IMR-90 (cell line): ENCODE results near the gene B3GNT5. TPM values are rescaled to one million over a fixed set of nuclear protein-coding genes. Genes with fewer than 3 reads are reported as not detected.

ENCODE experiments used
- ATAC-seq: fragments of 200-7000 bp; cut with Tn5 transposase; 2 replicates; pipeline ENCODE4 v1.9.1; 2020; ENCODE audit warnings: low read depth, mild to moderate bottlenecking, moderate library complexity
- BruUV-seq: library from RNA; stranded (reverse); fragments of 400-500 nt; replicated peaks from 2 replicates; lab custom pipeline; 2021; lab: Mats Ljungman, UMichigan
- CTCF ChIA-PET: fragments of 300-600 bp; formaldehyde crosslinking; extraction: SDS; loops from one replicate; lab custom pipeline; 2021; ENCODE audit warnings: antibody characterized with exemption; lab: Yijun Ruan, JAX
- POLR2A ChIA-PET: fragments of 300-600 bp; sonication (Branson Sonifier 250); formaldehyde crosslinking; loops from one replicate; lab custom pipeline; 2022; ENCODE audit warnings: antibody characterized with exemption; ENCODE audit not compliant: unreplicated experiment; lab: Charles Lee
- DNase-seq: peaks from one replicate; pipeline ENCODE4 v3.0.0; 2013
- H2AFZ ChIP-seq: replicated peaks from 2 replicates; pipeline ENCODE3; 2013; ENCODE audit warnings: low read length, mild to moderate bottlenecking; ENCODE audit not compliant: poor library complexity
- H2AK5ac ChIP-seq: 2 replicates; pipeline ENCODE4 v1.6.1; 2013; ENCODE audit warnings: low read depth, low read length, inconsistent platforms
- H2AK9ac ChIP-seq: replicated peaks from 2 replicates; pipeline ENCODE3; 2013; ENCODE audit warnings: mild to moderate bottlenecking, low read depth, low read length, moderate library complexity; ENCODE audit not compliant: poor library complexity
- H2BK120ac ChIP-seq: 2 replicates; pipeline ENCODE4 v1.6.1; 2013; ENCODE audit warnings: low read depth, low read length, inconsistent platforms
- H2BK15ac ChIP-seq: 3 replicates; pipeline ENCODE4 v1.6.1; 2013; ENCODE audit warnings: low read depth, low read length, inconsistent platforms
- H2BK20ac ChIP-seq: 2 replicates; pipeline ENCODE4 v1.6.1; 2013; ENCODE audit warnings: low read depth, mild to moderate bottlenecking, inconsistent platforms, low read length, moderate library complexity
- H2BK5ac ChIP-seq: 2 replicates; pipeline ENCODE4 v1.6.1; 2013; ENCODE audit warnings: mild to moderate bottlenecking, low read depth, low read length, inconsistent platforms; ENCODE audit not compliant: poor library complexity, severe bottlenecking
- H3K14ac ChIP-seq: replicated peaks from 2 replicates; pipeline ENCODE4 v1.6.1; 2013; ENCODE audit warnings: low read depth, low read length, inconsistent platforms
- H3K18ac ChIP-seq: 2 replicates; pipeline ENCODE4 v1.6.1; 2013; ENCODE audit warnings: low read depth, low read length, control low read depth
- H3K23ac ChIP-seq: 2 replicates; pipeline ENCODE4 v1.6.1; 2013; ENCODE audit warnings: low read depth, low read length, inconsistent platforms
- H3K27ac ChIP-seq: 2 replicates; pipeline ENCODE4 v1.5.1; 2013; ENCODE audit warnings: mild to moderate bottlenecking, control low read depth, low read length; ENCODE audit not compliant: insufficient read depth
- H3K27me3 ChIP-seq: 2 replicates; pipeline ENCODE4 v1.6.1; 2013; ENCODE audit warnings: low read length; ENCODE audit not compliant: control insufficient read depth, insufficient read depth
- H3K36me3 ChIP-seq: 2 replicates; pipeline ENCODE4 v1.6.1; 2013; ENCODE audit warnings: low read length, mixed read lengths; ENCODE audit not compliant: control insufficient read depth, insufficient read depth
- H3K4ac ChIP-seq: 2 replicates; pipeline ENCODE4 v1.6.1; 2013; ENCODE audit warnings: low read depth, low read length, inconsistent platforms
- H3K4me1 ChIP-seq: 2 replicates; pipeline ENCODE4 v1.6.1; 2013; ENCODE audit warnings: low read length, mixed read lengths; ENCODE audit not compliant: control insufficient read depth, insufficient read depth
- H3K4me2 ChIP-seq: 2 replicates; pipeline ENCODE4 v1.6.1; 2013; ENCODE audit warnings: low read depth, mild to moderate bottlenecking, control low read depth, low read length, moderate library complexity
- H3K4me3 ChIP-seq: 2 replicates; pipeline ENCODE4 v1.5.1; 2013; ENCODE audit warnings: low read depth, mild to moderate bottlenecking, control low read depth, low read length, moderate library complexity; ENCODE audit not compliant: insufficient read depth
- H3K56ac ChIP-seq: 2 replicates; pipeline ENCODE4 v1.6.1; 2013; ENCODE audit warnings: low read length, inconsistent platforms; ENCODE audit not compliant: insufficient read depth; ENCODE audit errors: extremely low read depth
- H3K79me1 ChIP-seq, 2 experiments: 2 replicates each; pipeline ENCODE4 v1.6.1; 2013; ENCODE audit warnings: low read length in 2 of 2, inconsistent platforms in 1 of 2, low read depth in 1 of 2
- H3K9ac ChIP-seq: 2 replicates; pipeline ENCODE4 v1.6.1; 2013; ENCODE audit warnings: low read depth, low read length, control low read depth
- H3K9me1 ChIP-seq: 2 replicates; pipeline ENCODE4 v1.6.1; 2013; ENCODE audit warnings: low read length, inconsistent platforms; ENCODE audit not compliant: insufficient read depth
- H3K9me3 ChIP-seq: 2 replicates; pipeline ENCODE4 v1.6.1; 2013; ENCODE audit warnings: low read length; ENCODE audit not compliant: control insufficient read depth, insufficient read depth
- H4K20me1 ChIP-seq: 2 replicates; pipeline ENCODE4 v1.6.1; 2013; ENCODE audit warnings: low read length, inconsistent platforms; ENCODE audit not compliant: insufficient read depth
- H4K5ac ChIP-seq: 2 replicates; pipeline ENCODE4 v1.6.1; 2013; ENCODE audit warnings: mild to moderate bottlenecking, low read depth, low read length, control low read depth
- H4K8ac ChIP-seq, 2 experiments: 2 replicates each; pipeline ENCODE4 v1.6.1; 2013; ENCODE audit warnings: low read depth in 2 of 2, low read length in 2 of 2, control low read depth in 1 of 2, inconsistent platforms in 1 of 2
- H4K91ac ChIP-seq: 2 replicates; pipeline ENCODE4 v1.6.1; 2013; ENCODE audit warnings: low read depth, low read length, inconsistent platforms; ENCODE audit not compliant: insufficient read depth
- MXI1 ChIP-seq: IDR thresholded peaks from 2 replicates; pipeline ENCODE4 v1.6.1; 2012; ENCODE audit warnings: low read depth, mild to moderate bottlenecking, low read length, moderate library complexity, borderline replicate concordance
- RAD21 ChIP-seq: IDR thresholded peaks from 2 replicates; pipeline ENCODE4 v1.6.1; 2012; ENCODE audit warnings: low read length, improper control_type of control experiment
- WGBS, 2 experiments: methylation state at CpG; one replicate each; pipeline versions ENCODE4 v1.1.5 to v1.1.7; 2013; ENCODE audit warnings: missing lambda C conversion rate in 2 of 2; ENCODE audit not compliant: insufficient read length in 1 of 2; ENCODE audit errors: extremely low coverage in 2 of 2; 5-methylcytosine and 5-hydroxymethylcytosine counted together
- dilution Hi-C: fragments of 300-500 bp; cut with HindIII; formaldehyde crosslinking; loops from one replicate; pipeline ENCODE4 v1.14.3; 2018; ENCODE audit warnings: low sequenced_read_pairs; ENCODE audit not compliant: unreplicated experiment
- in situ Hi-C: fragments of 300-500 bp; cut with MboI; formaldehyde crosslinking; loops from 3 replicates; pipeline ENCODE4 v1.14.3; 2019; ENCODE audit warnings: low sequenced_read_pairs, inconsistent platforms, mixed read lengths
- intact Hi-C: fragments of 100-400 bp; cut with micrococcal nuclease; formaldehyde crosslinking; loops from 2 replicates; pipeline ENCODE4 v1.10.0; 2022
- polyA plus RNA-seq, 3 experiments: library from polyadenylated mRNA; depleted of rRNA; stranded (reverse); fragments of >200 nt; gene quantifications; 2 replicates each; pipeline ENCODE4 v1.2.3, GENCODE V29; 2012; ENCODE audit warnings: low replicate concordance in 1 of 3
- total RNA-seq: library from RNA; depleted of rRNA; stranded (reverse); fragments of >200 nt; gene quantifications from 2 replicates; pipeline ENCODE4 v1.2.3, GENCODE V29; 2012
- TF ChIP-seq, protein P1 (sequence below): conservative IDR thresholded peaks from 2 replicates; pipeline ENCODE4 v1.5.1; 2012; ENCODE audit warnings: mild to moderate bottlenecking, low read depth, low read length, improper control_type of control experiment
- TF ChIP-seq, protein P2 (sequence below): fragments of 150-350 bp; IDR thresholded peaks from 2 replicates; pipeline ENCODE4 v1.6.1; 2016; ENCODE audit warnings: low read depth, mild to moderate bottlenecking, low read length, moderate library complexity, borderline replicate concordance

The B3GNT5 gene
- total and polyA plus RNA-seq, 2 of the 4 experiments (the other 2 are of a cell fraction), result 1.6 to 3.4 TPM

DNA sequence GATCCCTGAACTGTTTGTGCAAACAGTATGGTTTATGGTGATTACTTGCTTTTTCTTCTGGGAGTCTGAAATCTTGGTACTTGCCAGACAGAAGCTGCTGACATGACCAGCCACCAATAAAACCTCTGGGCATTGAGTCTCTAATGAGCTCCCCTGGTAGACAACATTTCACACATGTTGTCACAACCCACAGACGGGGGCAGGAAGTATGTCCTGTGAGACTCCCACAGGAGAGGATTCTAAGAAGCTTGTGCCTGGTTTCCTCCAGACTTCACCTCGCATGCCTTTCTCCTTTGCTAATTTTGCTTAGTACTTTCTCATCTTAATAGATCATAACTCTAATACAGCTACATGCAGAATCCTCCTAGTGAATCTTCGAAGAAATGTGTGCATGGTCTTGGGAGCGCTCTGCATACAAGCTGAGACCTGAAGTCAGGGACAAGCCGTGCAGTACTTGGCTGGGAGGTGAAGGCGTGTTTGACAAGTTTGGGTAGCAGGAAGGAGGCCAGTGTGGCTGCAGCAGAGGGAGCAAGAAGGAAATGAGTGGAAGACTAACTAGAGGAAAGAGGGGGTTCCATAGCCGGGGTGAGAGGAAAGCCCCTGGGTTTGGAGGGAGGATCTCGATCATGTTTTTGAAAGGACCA is 49.0 kb downstream of the B3GNT5 start:
- dilution Hi-C loops, result no loop called here
- in situ Hi-C loops, result no loop called here
- Histone ChIP-seq H2AK5ac (no peak overlapping the region), H3K23ac (no peak overlapping the region), H2BK5ac (no peak overlapping the region), H3K18ac (peak overlapping the region; percentile 10; the same call in 1 of the 2 replicates), H3K79me1 (no peaks in the 10 kb centered on the region), H3K27me3 (peaks cover 9% of the 10 kb centered on the region; the same call in 1 of the 2 replicates), H2AFZ (no peak overlapping the region), H3K4ac (no peak overlapping the region), H3K14ac (no peak overlapping the region), H3K36me3 (no peaks in the 10 kb centered on the region), H3K9ac (no peak overlapping the region), H2AK9ac (no peak overlapping the region), H3K4me2 (no peak overlapping the region), H3K56ac (no peak overlapping the region), H2BK20ac (no peak overlapping the region; the same call in 1 of the 2 replicates), H3K9me1 (no peaks in the 10 kb centered on the region), H2BK120ac (no peak overlapping the region), H3K27ac (no peak overlapping the region), H4K20me1 (no peaks in the 10 kb centered on the region), H3K4me3 (no peak overlapping the region), H2BK15ac (no peak overlapping the region), H3K4me1 (peaks cover 12% of the 10 kb centered on the region), H3K9me3 (no peaks in the 10 kb centered on the region), H4K5ac (no peak overlapping the region), H4K91ac (no peak overlapping the region), H4K8ac (no peak overlapping the region)
- DNase-seq (peak; percentile 16), ATAC-seq (no peak)
- CTCF ChIA-PET, result no interaction called here
- POLR2A ChIA-PET, result interaction anchor here (0.5 kb wide), 1 partner anchor 42 kb away, joined by 4 read pairs; no protein-coding TSS in a partner anchor
- intact Hi-C loops, result no loop called here
- BruUV-seq, result no TSS peak
- TF ChIP-seq MXI1 (no peak), RAD21 (no peak)
- TF ChIP-seq, protein P1, sequence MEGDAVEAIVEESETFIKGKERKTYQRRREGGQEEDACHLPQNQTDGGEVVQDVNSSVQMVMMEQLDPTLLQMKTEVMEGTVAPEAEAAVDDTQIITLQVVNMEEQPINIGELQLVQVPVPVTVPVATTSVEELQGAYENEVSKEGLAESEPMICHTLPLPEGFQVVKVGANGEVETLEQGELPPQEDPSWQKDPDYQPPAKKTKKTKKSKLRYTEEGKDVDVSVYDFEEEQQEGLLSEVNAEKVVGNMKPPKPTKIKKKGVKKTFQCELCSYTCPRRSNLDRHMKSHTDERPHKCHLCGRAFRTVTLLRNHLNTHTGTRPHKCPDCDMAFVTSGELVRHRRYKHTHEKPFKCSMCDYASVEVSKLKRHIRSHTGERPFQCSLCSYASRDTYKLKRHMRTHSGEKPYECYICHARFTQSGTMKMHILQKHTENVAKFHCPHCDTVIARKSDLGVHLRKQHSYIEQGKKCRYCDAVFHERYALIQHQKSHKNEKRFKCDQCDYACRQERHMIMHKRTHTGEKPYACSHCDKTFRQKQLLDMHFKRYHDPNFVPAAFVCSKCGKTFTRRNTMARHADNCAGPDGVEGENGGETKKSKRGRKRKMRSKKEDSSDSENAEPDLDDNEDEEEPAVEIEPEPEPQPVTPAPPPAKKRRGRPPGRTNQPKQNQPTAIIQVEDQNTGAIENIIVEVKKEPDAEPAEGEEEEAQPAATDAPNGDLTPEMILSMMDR, result no peak
- TF ChIP-seq, protein P2, sequence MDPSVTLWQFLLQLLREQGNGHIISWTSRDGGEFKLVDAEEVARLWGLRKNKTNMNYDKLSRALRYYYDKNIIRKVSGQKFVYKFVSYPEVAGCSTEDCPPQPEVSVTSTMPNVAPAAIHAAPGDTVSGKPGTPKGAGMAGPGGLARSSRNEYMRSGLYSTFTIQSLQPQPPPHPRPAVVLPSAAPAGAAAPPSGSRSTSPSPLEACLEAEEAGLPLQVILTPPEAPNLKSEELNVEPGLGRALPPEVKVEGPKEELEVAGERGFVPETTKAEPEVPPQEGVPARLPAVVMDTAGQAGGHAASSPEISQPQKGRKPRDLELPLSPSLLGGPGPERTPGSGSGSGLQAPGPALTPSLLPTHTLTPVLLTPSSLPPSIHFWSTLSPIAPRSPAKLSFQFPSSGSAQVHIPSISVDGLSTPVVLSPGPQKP, result no peak
- 100% methylated on average over 2 of the region's 8 CpGs; no CpG with 5 or more reads in 1 of the 2 experiments for WGBS, 2 experiments
